Activated CD4-positive, alpha-beta memory T cell treated with anti-CD3 and anti-CD28 coated beads, Interleukin-2, amount 10 ng/mL, durations not matched to agents 7 days and 5 days (primary cell): ENCODE measurements around the gene AMHR2. TPM values are rescaled to one million over a fixed set of nuclear protein-coding genes. Genes with fewer than 3 reads are reported as not detected.
"Not testable (repeated sequence)": the region's sequence is repeated elsewhere in the genome, so short reads cannot be mapped to it uniquely, and the experiment has no call there.

Experiments
- CTCF ChIA-PET: fragments of 350-600 bp; sonication (Branson Sonifier 250); formaldehyde crosslinking; loops from one replicate; lab custom pipeline; 2021; ENCODE audit warnings: antibody characterized with exemption, inconsistent platforms; lab: Charles Lee
- POLR2A ChIA-PET: fragments of 350-600 bp; sonication (Branson Sonifier 250); formaldehyde crosslinking; loops from one replicate; lab custom pipeline; 2021; ENCODE audit warnings: antibody characterized with exemption; lab: Charles Lee
- DNase-seq: peaks from one replicate; pipeline ENCODE4 v3.0.0-alpha.2; 2020
- H3K27ac Mint-ChIP-seq: one replicate; pipeline ENCODE4 v1.8.0; 2021; ENCODE audit warnings: mild to moderate bottlenecking, mixed read lengths
- H3K27me3 Mint-ChIP-seq: one replicate; pipeline ENCODE4 v1.8.0; 2021; ENCODE audit warnings: mixed read lengths
- H3K36me3 Mint-ChIP-seq: one replicate; pipeline ENCODE4 v1.8.0; 2021; ENCODE audit warnings: low read depth, mixed read lengths
- H3K4me1 Mint-ChIP-seq: one replicate; pipeline ENCODE4 v1.8.0; 2021; ENCODE audit warnings: mixed read lengths
- H3K4me3 Mint-ChIP-seq: one replicate; pipeline ENCODE4 v1.8.0; 2021; ENCODE audit warnings: mild to moderate bottlenecking, mixed read lengths
- H3K9me3 Mint-ChIP-seq: one replicate; pipeline ENCODE4 v1.8.0; 2021; ENCODE audit warnings: mixed read lengths
- total RNA-seq, 2 experiments: library from RNA; stranded (reverse); gene quantifications; one replicate each; pipeline ENCODE4 v1.2.3, GENCODE V29; 2021

The AMHR2 gene
- total RNA-seq, 2 experiments from 2014 or later: not detected

- H3K4me1 Mint-ChIP-seq: peaks cover 43% of the 10 kb centered on the region
- H3K4me3 Mint-ChIP-seq: peak within 1 kb of the TSS; percentile 90
- ChIA-PET CTCF (interaction anchor here (0.9 to 1.9 kb wide), 6 partner anchors 20 to 120 kb away, joined by 3 to 11 read pairs (median 7); partner anchors contain the start of gene AAAS), POLR2A (interaction anchor here (0.5 to 2.4 kb wide), 19 partner anchors 9 to 260 kb away, joined by 3 to 12 read pairs (median 3); partner anchors contain the start of genes AAAS, CSAD, MAP3K12 and TARBP2)
- no peaks in the 10 kb centered on the region for H3K27me3 Mint-ChIP-seq
- DNase-seq: peak; percentile 99
- H3K27ac Mint-ChIP-seq: peak within 1 kb of the TSS; percentile 88
- H3K36me3 Mint-ChIP-seq: peaks cover 37% of the 10 kb centered on the region
- H3K9me3 Mint-ChIP-seq: no peaks in the 10 kb centered on the region
Measured at GRCh38 chr12:53441040-53441833, 17.6 kb downstream of the AMHR2 start, which contains the start of gene PRR13. PRR13 (plus strand) TSS chr12:53441734; CDS start chr12:53442715, 981 bp downstream.

- H3K4me1 Mint-ChIP-seq: peaks cover 50% of the 10 kb centered on the region
- no peaks in the 10 kb centered on the region for H3K27me3 Mint-ChIP-seq
- peak overlapping the region; percentile 65 for H3K4me3 Mint-ChIP-seq
- CTCF ChIA-PET: no interaction called here
- POLR2A ChIA-PET: interaction anchor here (1.9 kb wide), 1 partner anchor 11 kb away, joined by 5 read pairs; no protein-coding TSS in a partner anchor
- peaks cover 53% of the 10 kb centered on the region for H3K36me3 Mint-ChIP-seq
- H3K27ac Mint-ChIP-seq: peak overlapping the region; percentile 7
- DNase-seq: no peak
- no peaks in the 10 kb centered on the region for H3K9me3 Mint-ChIP-seq
Measured at GRCh38 chr12:53443955-53444354, 20.3 kb downstream of the AMHR2 start.

- ChIA-PET POLR2A (interaction anchor here (0.6 to 1.9 kb wide), 2 partner anchors 10 to 121 kb away, joined by 3 to 5 read pairs; no protein-coding TSS in a partner anchor), CTCF (interaction anchor here (0.8 kb wide), 1 partner anchor 120 kb away, joined by 3 read pairs; no protein-coding TSS in a partner anchor)
- H3K4me3 Mint-ChIP-seq, DNase-seq, H3K9me3 Mint-ChIP-seq, H3K27me3 Mint-ChIP-seq, H3K27ac Mint-ChIP-seq: not testable (repeated sequence)
- H3K36me3 Mint-ChIP-seq: peaks cover 53% of the 10 kb centered on the region
- H3K4me1 Mint-ChIP-seq: peaks cover 46% of the 10 kb centered on the region
Measured at GRCh38 chr12:53444593-53445325, 21.1 kb downstream of the AMHR2 start.

- Mint-ChIP-seq H3K4me3 (no peak overlapping the region), H3K9me3 (no peaks in the 10 kb centered on the region), H3K36me3 (peaks cover 51% of the 10 kb centered on the region), H3K27me3 (no peaks in the 10 kb centered on the region), H3K27ac (no peak overlapping the region), H3K4me1 (peaks cover 46% of the 10 kb centered on the region)
- CTCF ChIA-PET: interaction anchor here (0.7 to 1.3 kb wide), 6 partner anchors 11 to 130 kb away, joined by 3 to 10 read pairs (median 4); partner anchors contain the start of gene AAAS
- POLR2A ChIA-PET: interaction anchor here (0.9 to 1.3 kb wide), 3 partner anchors 23 to 130 kb away, joined by 3 to 5 read pairs (median 4); partner anchors contain the start of genes AAAS and TARBP2
- no peak for DNase-seq
Measured at GRCh38 chr12:53450936-53451335, 27.3 kb downstream of the AMHR2 start.

- DNase-seq: peak; percentile 98
- ChIA-PET POLR2A (interaction anchor here (0.9 to 1.3 kb wide), 3 partner anchors 23 to 130 kb away, joined by 3 to 5 read pairs (median 4); partner anchors contain the start of genes AAAS and TARBP2), CTCF (interaction anchor here (0.7 to 1.3 kb wide), 5 partner anchors 26 to 130 kb away, joined by 3 to 6 read pairs (median 4); partner anchors contain the start of gene AAAS)
- H3K4me3 Mint-ChIP-seq: peak within 1 kb of the TSS; percentile 100
- H3K27me3 Mint-ChIP-seq: no peaks in the 10 kb centered on the region
- no peaks in the 10 kb centered on the region for H3K9me3 Mint-ChIP-seq
- peaks cover 44% of the 10 kb centered on the region for H3K4me1 Mint-ChIP-seq
- H3K36me3 Mint-ChIP-seq: peaks cover 51% of the 10 kb centered on the region
- H3K27ac Mint-ChIP-seq: peak within 1 kb of the TSS; percentile 99
Measured at GRCh38 chr12:53451661-53452158, 28.1 kb downstream of the AMHR2 start, which contains the start of gene PCBP2. PCBP2 (plus strand) TSS chr12:53452102; CDS start chr12:53454801, 2,699 bp downstream.

- H3K27ac Mint-ChIP-seq: peak overlapping the region; percentile 99
- ChIA-PET CTCF (interaction anchor here (0.7 to 4.0 kb wide), 7 partner anchors 23 to 107 kb away, joined by 3 to 34 read pairs (median 4); partner anchors contain the start of gene SP1), POLR2A (interaction anchor here (0.8 to 16.7 kb wide), 7 partner anchors 10 to 73 kb away, joined by 3 to 281 read pairs (median 3); partner anchors contain the start of genes SP1 and TARBP2)
- H3K9me3 Mint-ChIP-seq: no peaks in the 10 kb centered on the region
- H3K4me3 Mint-ChIP-seq: peak overlapping the region; percentile 100
- DNase-seq: peak; percentile 76
- H3K27me3 Mint-ChIP-seq: no peaks in the 10 kb centered on the region
- peaks cover 44% of the 10 kb centered on the region for H3K4me1 Mint-ChIP-seq
- H3K36me3 Mint-ChIP-seq: peaks cover 54% of the 10 kb centered on the region
Measured at GRCh38 chr12:53452159-53453077, 28.8 kb downstream of the AMHR2 start.

- H3K9me3 Mint-ChIP-seq: no peaks in the 10 kb centered on the region
- no peak for DNase-seq
- peaks cover 57% of the 10 kb centered on the region for H3K36me3 Mint-ChIP-seq
- H3K4me1 Mint-ChIP-seq: peaks cover 46% of the 10 kb centered on the region
- H3K27me3 Mint-ChIP-seq: no peaks in the 10 kb centered on the region
- ChIA-PET POLR2A (interaction anchor here (0.7 to 16.7 kb wide), 8 partner anchors 9 to 133 kb away, joined by 3 to 281 read pairs (median 4); partner anchors contain the start of genes AAAS, PRR13 and TARBP2), CTCF (interaction anchor here (1.5 to 4.0 kb wide), 4 partner anchors 21 to 133 kb away, joined by 6 to 34 read pairs (median 6); partner anchors contain the start of genes AAAS and TARBP2)
- peak overlapping the region; percentile 100 for H3K4me3 Mint-ChIP-seq
- H3K27ac Mint-ChIP-seq: peak overlapping the region; percentile 99
Measured at GRCh38 chr12:53453953-53454640, 30.4 kb downstream of the AMHR2 start.

- H3K4me1 Mint-ChIP-seq: peaks cover 49% of the 10 kb centered on the region
- peak overlapping the region; percentile 49 for H3K27ac Mint-ChIP-seq
- H3K27me3 Mint-ChIP-seq: no peaks in the 10 kb centered on the region
- no peaks in the 10 kb centered on the region for H3K9me3 Mint-ChIP-seq
- CTCF ChIA-PET: interaction anchor here (1.1 to 4.0 kb wide), 5 partner anchors 14 to 134 kb away, joined by 4 to 34 read pairs (median 6); partner anchors contain the start of genes AAAS and TARBP2
- POLR2A ChIA-PET: interaction anchor here (0.7 to 16.7 kb wide), 5 partner anchors 10 to 47 kb away, joined by 3 to 281 read pairs (median 12); partner anchors contain the start of genes PRR13 and TARBP2
- no peak for DNase-seq
- peak overlapping the region; percentile 100 for H3K4me3 Mint-ChIP-seq
- H3K36me3 Mint-ChIP-seq: peaks cover 61% of the 10 kb centered on the region
Measured at GRCh38 chr12:53454707-53455106, 31.1 kb downstream of the AMHR2 start.

- Mint-ChIP-seq H3K4me1 (peaks cover 55% of the 10 kb centered on the region), H3K27ac (no peak overlapping the region), H3K4me3 (no peak overlapping the region), H3K36me3 (peaks cover 82% of the 10 kb centered on the region), H3K9me3 (no peaks in the 10 kb centered on the region), H3K27me3 (no peaks in the 10 kb centered on the region)
- DNase-seq: no peak
- ChIA-PET POLR2A (interaction anchor here (0.8 to 16.7 kb wide), 4 partner anchors 17 to 45 kb away, joined by 3 to 281 read pairs (median 14); partner anchors contain the start of gene TARBP2), CTCF (no interaction called here)
Measured at GRCh38 chr12:53456654-53457366, 33.2 kb downstream of the AMHR2 start.

GRCh38 chr12:53459097-53459496, 35.4 kb downstream of the AMHR2 start:
- CTCF ChIA-PET: interaction anchor here (1.4 to 2.5 kb wide), 2 partner anchors 16 to 18 kb away, joined by 5 to 9 read pairs; no protein-coding TSS in a partner anchor
- H3K4me1 Mint-ChIP-seq: peaks cover 53% of the 10 kb centered on the region
- POLR2A ChIA-PET: interaction anchor here (1.1 to 16.7 kb wide), 5 partner anchors 13 to 164 kb away, joined by 3 to 281 read pairs (median 3); partner anchors contain the start of genes PFDN5 and TARBP2
- peak overlapping the region; percentile 35 for H3K27ac Mint-ChIP-seq
- no peak overlapping the region for H3K4me3 Mint-ChIP-seq
- DNase-seq: no peak
- H3K27me3 Mint-ChIP-seq: no peaks in the 10 kb centered on the region
- no peaks in the 10 kb centered on the region for H3K9me3 Mint-ChIP-seq
- peaks cover 90% of the 10 kb centered on the region for H3K36me3 Mint-ChIP-seq
